IMR-90 (cell line): ENCODE data around the gene UBN1. TPM values are rescaled to one million over a fixed set of nuclear protein-coding genes. Genes with fewer than 3 reads are reported as not detected.

Experiments used
- ATAC-seq: fragments of 200-7000 bp; cut with Tn5 transposase; 2 replicates; pipeline ENCODE4 v1.9.1; 2020; ENCODE audit warnings: low read depth, mild to moderate bottlenecking, moderate library complexity
- BruUV-seq: library from RNA; stranded (reverse); fragments of 400-500 nt; replicated peaks from 2 replicates; lab custom pipeline; 2021; lab: Mats Ljungman, UMichigan
- CTCF ChIA-PET: fragments of 300-600 bp; formaldehyde crosslinking; extraction: SDS; loops from one replicate; lab custom pipeline; 2021; ENCODE audit warnings: antibody characterized with exemption; lab: Yijun Ruan, JAX
- POLR2A ChIA-PET: fragments of 300-600 bp; sonication (Branson Sonifier 250); formaldehyde crosslinking; loops from one replicate; lab custom pipeline; 2022; ENCODE audit warnings: antibody characterized with exemption; ENCODE audit not compliant: unreplicated experiment; lab: Charles Lee
- DNase-seq: peaks from one replicate; pipeline ENCODE4 v3.0.0; 2013
- H2AFZ ChIP-seq: replicated peaks from 2 replicates; pipeline ENCODE3; 2013; ENCODE audit warnings: low read length, mild to moderate bottlenecking; ENCODE audit not compliant: poor library complexity
- H2AK5ac ChIP-seq: 2 replicates; pipeline ENCODE4 v1.6.1; 2013; ENCODE audit warnings: low read depth, low read length, inconsistent platforms
- H2AK9ac ChIP-seq: replicated peaks from 2 replicates; pipeline ENCODE3; 2013; ENCODE audit warnings: mild to moderate bottlenecking, low read depth, low read length, moderate library complexity; ENCODE audit not compliant: poor library complexity
- H2BK120ac ChIP-seq: 2 replicates; pipeline ENCODE4 v1.6.1; 2013; ENCODE audit warnings: low read depth, low read length, inconsistent platforms
- H2BK15ac ChIP-seq: 3 replicates; pipeline ENCODE4 v1.6.1; 2013; ENCODE audit warnings: low read depth, low read length, inconsistent platforms
- H2BK20ac ChIP-seq: 2 replicates; pipeline ENCODE4 v1.6.1; 2013; ENCODE audit warnings: low read depth, mild to moderate bottlenecking, inconsistent platforms, low read length, moderate library complexity
- H2BK5ac ChIP-seq: 2 replicates; pipeline ENCODE4 v1.6.1; 2013; ENCODE audit warnings: mild to moderate bottlenecking, low read depth, low read length, inconsistent platforms; ENCODE audit not compliant: poor library complexity, severe bottlenecking
- H3K14ac ChIP-seq: replicated peaks from 2 replicates; pipeline ENCODE4 v1.6.1; 2013; ENCODE audit warnings: low read depth, low read length, inconsistent platforms
- H3K18ac ChIP-seq: 2 replicates; pipeline ENCODE4 v1.6.1; 2013; ENCODE audit warnings: low read depth, low read length, control low read depth
- H3K23ac ChIP-seq: 2 replicates; pipeline ENCODE4 v1.6.1; 2013; ENCODE audit warnings: low read depth, low read length, inconsistent platforms
- H3K27ac ChIP-seq: 2 replicates; pipeline ENCODE4 v1.5.1; 2013; ENCODE audit warnings: mild to moderate bottlenecking, control low read depth, low read length; ENCODE audit not compliant: insufficient read depth
- H3K27me3 ChIP-seq: 2 replicates; pipeline ENCODE4 v1.6.1; 2013; ENCODE audit warnings: low read length; ENCODE audit not compliant: control insufficient read depth, insufficient read depth
- H3K36me3 ChIP-seq: 2 replicates; pipeline ENCODE4 v1.6.1; 2013; ENCODE audit warnings: low read length, mixed read lengths; ENCODE audit not compliant: control insufficient read depth, insufficient read depth
- H3K4ac ChIP-seq: 2 replicates; pipeline ENCODE4 v1.6.1; 2013; ENCODE audit warnings: low read depth, low read length, inconsistent platforms
- H3K4me1 ChIP-seq: 2 replicates; pipeline ENCODE4 v1.6.1; 2013; ENCODE audit warnings: low read length, mixed read lengths; ENCODE audit not compliant: control insufficient read depth, insufficient read depth
- H3K4me2 ChIP-seq: 2 replicates; pipeline ENCODE4 v1.6.1; 2013; ENCODE audit warnings: low read depth, mild to moderate bottlenecking, control low read depth, low read length, moderate library complexity
- H3K4me3 ChIP-seq: 2 replicates; pipeline ENCODE4 v1.5.1; 2013; ENCODE audit warnings: low read depth, mild to moderate bottlenecking, control low read depth, low read length, moderate library complexity; ENCODE audit not compliant: insufficient read depth
- H3K56ac ChIP-seq: 2 replicates; pipeline ENCODE4 v1.6.1; 2013; ENCODE audit warnings: low read length, inconsistent platforms; ENCODE audit not compliant: insufficient read depth; ENCODE audit errors: extremely low read depth
- H3K79me1 ChIP-seq, 2 experiments: 2 replicates each; pipeline ENCODE4 v1.6.1; 2013; ENCODE audit warnings: low read length in 2 of 2, inconsistent platforms in 1 of 2, low read depth in 1 of 2
- H3K9ac ChIP-seq: 2 replicates; pipeline ENCODE4 v1.6.1; 2013; ENCODE audit warnings: low read depth, low read length, control low read depth
- H3K9me1 ChIP-seq: 2 replicates; pipeline ENCODE4 v1.6.1; 2013; ENCODE audit warnings: low read length, inconsistent platforms; ENCODE audit not compliant: insufficient read depth
- H3K9me3 ChIP-seq: 2 replicates; pipeline ENCODE4 v1.6.1; 2013; ENCODE audit warnings: low read length; ENCODE audit not compliant: control insufficient read depth, insufficient read depth
- H4K20me1 ChIP-seq: 2 replicates; pipeline ENCODE4 v1.6.1; 2013; ENCODE audit warnings: low read length, inconsistent platforms; ENCODE audit not compliant: insufficient read depth
- H4K5ac ChIP-seq: 2 replicates; pipeline ENCODE4 v1.6.1; 2013; ENCODE audit warnings: mild to moderate bottlenecking, low read depth, low read length, control low read depth
- H4K8ac ChIP-seq, 2 experiments: 2 replicates each; pipeline ENCODE4 v1.6.1; 2013; ENCODE audit warnings: low read depth in 2 of 2, low read length in 2 of 2, control low read depth in 1 of 2, inconsistent platforms in 1 of 2
- H4K91ac ChIP-seq: 2 replicates; pipeline ENCODE4 v1.6.1; 2013; ENCODE audit warnings: low read depth, low read length, inconsistent platforms; ENCODE audit not compliant: insufficient read depth
- BHLHE40 ChIP-seq: fragments of 150-350 bp; IDR thresholded peaks from 2 replicates; pipeline ENCODE4 v1.6.1; 2016; ENCODE audit warnings: mild to moderate bottlenecking, low read depth, low read length
- CEBPB ChIP-seq: IDR thresholded peaks from 2 replicates; pipeline ENCODE4 v1.6.1; 2012; ENCODE audit warnings: low read depth, low read length, improper control_type of control experiment
- CHD1 ChIP-seq: IDR thresholded peaks from 2 replicates; pipeline ENCODE4 v1.6.1; 2012; ENCODE audit warnings: low read depth, low read length, improper control_type of control experiment
- CTCF ChIP-seq: conservative IDR thresholded peaks from 2 replicates; pipeline ENCODE4 v1.5.1; 2012; ENCODE audit warnings: mild to moderate bottlenecking, low read depth, low read length, improper control_type of control experiment
- ELK1 ChIP-seq: fragments of 150-350 bp; IDR thresholded peaks from 2 replicates; pipeline ENCODE4 v1.6.1; 2016; ENCODE audit warnings: low read depth, mild to moderate bottlenecking, low read length, moderate library complexity, borderline replicate concordance
- FOS ChIP-seq: fragments of 150-350 bp; IDR thresholded peaks from 2 replicates; pipeline ENCODE4 v1.6.1; 2016; ENCODE audit warnings: low read depth, low read length
- MAFK ChIP-seq: IDR thresholded peaks from 2 replicates; pipeline ENCODE4 v1.6.1; 2012; ENCODE audit warnings: low read depth, low read length, improper control_type of control experiment
- MAZ ChIP-seq: IDR thresholded peaks from 2 replicates; pipeline ENCODE4 v1.6.1; 2012; ENCODE audit warnings: low read depth, mild to moderate bottlenecking, low read length, improper control_type of control experiment, moderate library complexity, borderline replicate concordance
- MXI1 ChIP-seq: IDR thresholded peaks from 2 replicates; pipeline ENCODE4 v1.6.1; 2012; ENCODE audit warnings: low read depth, mild to moderate bottlenecking, low read length, moderate library complexity, borderline replicate concordance
- NFE2L2 ChIP-seq: fragments of 150-350 bp; IDR thresholded peaks from 2 replicates; pipeline ENCODE4 v1.6.1; 2016; ENCODE audit warnings: low read depth, mild to moderate bottlenecking, low read length
- POLR2A ChIP-seq: IDR thresholded peaks from 2 replicates; pipeline ENCODE4 v1.6.1; 2012; ENCODE audit warnings: mild to moderate bottlenecking, low read depth, low read length
- RAD21 ChIP-seq: IDR thresholded peaks from 2 replicates; pipeline ENCODE4 v1.6.1; 2012; ENCODE audit warnings: low read length, improper control_type of control experiment
- RCOR1 ChIP-seq: IDR thresholded peaks from 2 replicates; pipeline ENCODE4 v1.6.1; 2012; ENCODE audit warnings: mild to moderate bottlenecking, low read length, improper control_type of control experiment; ENCODE audit not compliant: insufficient replicate concordance
- RFX5 ChIP-seq: IDR thresholded peaks from 2 replicates; pipeline ENCODE4 v1.8.0; 2012; ENCODE audit warnings: low read depth, mild to moderate bottlenecking, low read length, moderate library complexity
- SMC3 ChIP-seq: fragments of 150-350 bp; IDR thresholded peaks from 2 replicates; pipeline ENCODE4 v1.6.1; 2016; ENCODE audit warnings: low read depth, mild to moderate bottlenecking, antibody characterized with exemption, low read length, moderate library complexity
- USF2 ChIP-seq: fragments of 150-350 bp; IDR thresholded peaks from 2 replicates; pipeline ENCODE4 v1.6.1; 2017; ENCODE audit warnings: mild to moderate bottlenecking, antibody characterized with exemption, low read length, low read depth
- WGBS, 2 experiments: methylation state at CpG; one replicate each; pipeline versions ENCODE4 v1.1.5 to v1.1.7; 2013; ENCODE audit warnings: missing lambda C conversion rate in 2 of 2; ENCODE audit not compliant: insufficient read length in 1 of 2; ENCODE audit errors: extremely low coverage in 2 of 2; 5-methylcytosine and 5-hydroxymethylcytosine counted together
- dilution Hi-C: fragments of 300-500 bp; cut with HindIII; formaldehyde crosslinking; loops from one replicate; pipeline ENCODE4 v1.14.3; 2018; ENCODE audit warnings: low sequenced_read_pairs; ENCODE audit not compliant: unreplicated experiment
- in situ Hi-C: fragments of 300-500 bp; cut with MboI; formaldehyde crosslinking; loops from 3 replicates; pipeline ENCODE4 v1.14.3; 2019; ENCODE audit warnings: low sequenced_read_pairs, inconsistent platforms, mixed read lengths
- intact Hi-C: fragments of 100-400 bp; cut with micrococcal nuclease; formaldehyde crosslinking; loops from 2 replicates; pipeline ENCODE4 v1.10.0; 2022
- polyA plus RNA-seq, 3 experiments: library from polyadenylated mRNA; depleted of rRNA; stranded (reverse); fragments of >200 nt; gene quantifications; 2 replicates each; pipeline ENCODE4 v1.2.3, GENCODE V29; 2012; ENCODE audit warnings: low replicate concordance in 1 of 3
- total RNA-seq: library from RNA; depleted of rRNA; stranded (reverse); fragments of >200 nt; gene quantifications from 2 replicates; pipeline ENCODE4 v1.2.3, GENCODE V29; 2012

UBN1 gene
- total and polyA plus RNA-seq, 2 of the 4 experiments (the other 2 are of a cell fraction), result 5.7 to 16.3 TPM

GRCh38 chr16:4860727-4861342, 13.6 kb downstream of the UBN1 start:
- in situ Hi-C loops (no loop called here), dilution Hi-C loops (no loop called here), intact Hi-C loops (no loop called here)
- no peak overlapping the region for H3K14ac ChIP-seq
- no peaks in the 10 kb centered on the region; the same call in 1 of the 2 replicates for H3K4me1 ChIP-seq
- ChIA-PET POLR2A (interaction anchor here (0.6 kb wide), 1 partner anchor 216 kb away, joined by 13 read pairs; no protein-coding TSS in a partner anchor), CTCF (no interaction called here)
- H4K5ac ChIP-seq, result no peak overlapping the region
- peaks cover 23 to 46% of the 10 kb centered on the region in 2 experiments for H3K79me1 ChIP-seq
- H2BK5ac ChIP-seq, result no peak overlapping the region
- H2AFZ ChIP-seq, result no peak overlapping the region
- 97% methylated on average over 7 of the region's 14 CpGs; no CpG with 5 or more reads in 1 of the 2 experiments for WGBS, 2 experiments
- no peaks in the 10 kb centered on the region for H3K9me3 ChIP-seq
- H3K56ac ChIP-seq, result no peak overlapping the region
- H3K4ac ChIP-seq, result no peak overlapping the region
- H4K91ac ChIP-seq, result no peak overlapping the region
- no peak overlapping the region for H2AK9ac ChIP-seq
- no peak overlapping the region for H2BK15ac ChIP-seq
- no peak overlapping the region for H2BK20ac ChIP-seq
- H2AK5ac ChIP-seq, result no peak overlapping the region
- H3K23ac ChIP-seq, result no peak overlapping the region
- no peaks in the 10 kb centered on the region for H3K27me3 ChIP-seq
- peaks cover 23% of the 10 kb centered on the region; the same call in 1 of the 2 replicates for H4K20me1 ChIP-seq
- H3K36me3 ChIP-seq, result peaks cover 41% of the 10 kb centered on the region
- BruUV-seq, result no TSS peak
- no peak overlapping the region for H3K18ac ChIP-seq
- H3K9me1 ChIP-seq, result 0 out of 2 replicates have a peak, but pooled peaks cover 3% of the 10 kb centered on the region
- ATAC-seq, result no peak
- no peak overlapping the region for H3K9ac ChIP-seq
- no peak overlapping the region for H3K27ac ChIP-seq
- TF ChIP-seq USF2 (no peak), RFX5 (no peak), POLR2A (no peak), ELK1 (no peak), MXI1 (no peak), RCOR1 (no peak), FOS (no peak), MAFK (no peak), CEBPB (no peak), MAZ (no peak), BHLHE40 (no peak), NFE2L2 (no peak), SMC3 (no peak), RAD21 (no peak), CHD1 (no peak), CTCF (no peak)
- no peak overlapping the region for H4K8ac ChIP-seq
- H2BK120ac ChIP-seq, result no peak overlapping the region
- H3K4me3 ChIP-seq, result no peak overlapping the region
- DNase-seq, result no peak
- H3K4me2 ChIP-seq, result no peak overlapping the region
